ENCODE results near the gene IL23R.

DNA sequence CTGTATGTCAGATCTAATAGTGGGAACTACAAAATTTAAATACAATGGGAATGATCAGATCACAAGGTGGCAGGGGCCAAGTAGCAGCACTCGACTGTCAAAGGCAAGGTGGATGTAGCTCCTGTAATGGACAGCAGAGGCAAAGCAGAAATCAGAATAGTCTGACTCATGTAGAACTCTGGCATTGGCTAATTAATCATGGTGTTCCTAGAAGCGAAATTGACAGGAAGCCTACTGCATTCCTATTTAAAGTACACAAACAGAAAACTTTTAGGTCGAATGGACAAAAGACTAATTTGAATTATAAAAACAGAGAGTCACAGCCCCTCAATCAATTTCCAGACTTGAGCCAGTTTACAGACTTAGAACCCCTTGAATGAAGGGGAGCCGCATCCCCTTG is 124.0 kb downstream of the IL23R start:
- TF ChIP-seq POLR2A (IDR thresholded peaks at IDR 0.05), result no peak
- TF ChIP-seq, protein P1, sequence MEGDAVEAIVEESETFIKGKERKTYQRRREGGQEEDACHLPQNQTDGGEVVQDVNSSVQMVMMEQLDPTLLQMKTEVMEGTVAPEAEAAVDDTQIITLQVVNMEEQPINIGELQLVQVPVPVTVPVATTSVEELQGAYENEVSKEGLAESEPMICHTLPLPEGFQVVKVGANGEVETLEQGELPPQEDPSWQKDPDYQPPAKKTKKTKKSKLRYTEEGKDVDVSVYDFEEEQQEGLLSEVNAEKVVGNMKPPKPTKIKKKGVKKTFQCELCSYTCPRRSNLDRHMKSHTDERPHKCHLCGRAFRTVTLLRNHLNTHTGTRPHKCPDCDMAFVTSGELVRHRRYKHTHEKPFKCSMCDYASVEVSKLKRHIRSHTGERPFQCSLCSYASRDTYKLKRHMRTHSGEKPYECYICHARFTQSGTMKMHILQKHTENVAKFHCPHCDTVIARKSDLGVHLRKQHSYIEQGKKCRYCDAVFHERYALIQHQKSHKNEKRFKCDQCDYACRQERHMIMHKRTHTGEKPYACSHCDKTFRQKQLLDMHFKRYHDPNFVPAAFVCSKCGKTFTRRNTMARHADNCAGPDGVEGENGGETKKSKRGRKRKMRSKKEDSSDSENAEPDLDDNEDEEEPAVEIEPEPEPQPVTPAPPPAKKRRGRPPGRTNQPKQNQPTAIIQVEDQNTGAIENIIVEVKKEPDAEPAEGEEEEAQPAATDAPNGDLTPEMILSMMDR (IDR thresholded peaks at IDR 0.05), result no peak
